ENCODE measurements around the gene PTPRM.

PTPRM gene

GRCh38 chr18:8196238-8196637 is 629.1 kb downstream of the PTPRM start:
- no peak for DNase-seq

GRCh38 chr18:8197499-8197898 is 630.4 kb downstream of the PTPRM start:
- DNase-seq, result no peak

GRCh38 chr18:8207996-8208395 is 640.9 kb downstream of the PTPRM start:
- no peak for DNase-seq

GRCh38 chr18:8208716-8209115 is 641.6 kb downstream of the PTPRM start:
- DNase-seq, result no peak

GRCh38 chr18:8212896-8213780 is 646.0 kb downstream of the PTPRM start:
- DNase-seq, result no peak

GRCh38 chr18:8215741-8216140 is 648.6 kb downstream of the PTPRM start:
- DNase-seq, result no peak

GRCh38 chr18:8217051-8217564 is 650.0 kb downstream of the PTPRM start:
- DNase-seq, result no peak

- DNase-seq, result no peak
Observed at GRCh38 chr18:8218197-8218596, 651.1 kb downstream of the PTPRM start.

- no peak for DNase-seq
Observed at GRCh38 chr18:8221452-8221851, 654.3 kb downstream of the PTPRM start.

GRCh38 chr18:8224576-8224975 is 657.5 kb downstream of the PTPRM start:
- no peak for DNase-seq

- no peak for DNase-seq
Observed at GRCh38 chr18:8229040-8229439, 661.9 kb downstream of the PTPRM start.

GRCh38 chr18:8229787-8230186 is 662.7 kb downstream of the PTPRM start:
- DNase-seq, result no peak

GRCh38 chr18:8231316-8231715 is 664.2 kb downstream of the PTPRM start:
- DNase-seq, result no peak

GRCh38 chr18:8232791-8233190 is 665.7 kb downstream of the PTPRM start:
- DNase-seq, result no peak

- no peak for DNase-seq
Observed at GRCh38 chr18:8235894-8236293, 668.8 kb downstream of the PTPRM start.

GRCh38 chr18:8238507-8238906 is 671.4 kb downstream of the PTPRM start:
- no peak for DNase-seq

GRCh38 chr18:8241731-8242130 is 674.6 kb downstream of the PTPRM start:
- no peak for DNase-seq

- no peak for DNase-seq
Observed at GRCh38 chr18:8242151-8242696, 675.1 kb downstream of the PTPRM start.

GRCh38 chr18:8247700-8248099 is 680.6 kb downstream of the PTPRM start:
- no peak for DNase-seq

- DNase-seq, result no peak
Observed at GRCh38 chr18:8248576-8248975, 681.5 kb downstream of the PTPRM start.

- no peak for DNase-seq
Observed at GRCh38 chr18:8249811-8250210, 682.7 kb downstream of the PTPRM start.

GRCh38 chr18:8252371-8252770 is 685.3 kb downstream of the PTPRM start:
- no peak for DNase-seq

GRCh38 chr18:8253944-8254343 is 686.8 kb downstream of the PTPRM start:
- no peak for DNase-seq

GRCh38 chr18:8254654-8255053 is 687.5 kb downstream of the PTPRM start:
- no peak for DNase-seq

All from inflammatory macrophage (primary cell).